DOHH2 (cell line): ENCODE results near the gene PARD6A.
A peak's percentile ranks its signal among the peaks of the same experiment; 100 is the strongest.

ENCODE experiments used
- H3F3A ChIP-seq: fragments of 200-600 bp; sonication (generic), shearing (Covaris generic); 2 replicates; pipeline ENCODE4 v1.6.0; 2016; ENCODE audit warnings: antibody characterized with exemption, mild to moderate bottlenecking; ENCODE audit not compliant: control insufficient read depth, insufficient read depth
- H3K27ac ChIP-seq: fragments of 200-600 bp; sonication (generic); 2 replicates; pipeline ENCODE4 v1.5.1; 2014; ENCODE audit warnings: low read depth, mild to moderate bottlenecking, low read length, moderate library complexity
- H3K27me3 ChIP-seq: fragments of 200-600 bp; sonication (generic); 2 replicates; pipeline ENCODE4 v1.6.1; 2014; ENCODE audit warnings: mild to moderate bottlenecking, low read length, mixed read lengths; ENCODE audit not compliant: control insufficient read depth
- H3K36me3 ChIP-seq: fragments of 200-600 bp; sonication (generic); 2 replicates; pipeline ENCODE4 v1.6.1; 2014; ENCODE audit warnings: mild to moderate bottlenecking, low read length, moderate library complexity, mixed read lengths; ENCODE audit not compliant: control insufficient read depth
- H3K4me1 ChIP-seq: fragments of 200-600 bp; sonication (generic); 2 replicates; pipeline ENCODE4 v1.6.1; 2014; ENCODE audit warnings: mild to moderate bottlenecking, low read length, mixed read lengths; ENCODE audit not compliant: control insufficient read depth
- H3K4me2 ChIP-seq: fragments of 200-600 bp; sonication (generic); 2 replicates; pipeline ENCODE4 v1.6.0; 2014; ENCODE audit warnings: mild to moderate bottlenecking, low read length, moderate library complexity
- H3K4me3 ChIP-seq: fragments of 200-600 bp; sonication (generic); 2 replicates; pipeline ENCODE4 v1.5.1; 2014; ENCODE audit warnings: mild to moderate bottlenecking, low read length, mixed read lengths
- H3K79me2 ChIP-seq: fragments of 200-600 bp; sonication (generic); 2 replicates; pipeline ENCODE4 v1.6.1; 2014; ENCODE audit warnings: mild to moderate bottlenecking, low read length, mixed read lengths; ENCODE audit not compliant: control insufficient read depth
- H3K9me2 ChIP-seq: fragments of 200-600 bp; sonication (generic); replicated peaks from 2 replicates; pipeline ENCODE4 v1.6.1; 2014; ENCODE audit warnings: mild to moderate bottlenecking, low read length, mixed read lengths; ENCODE audit not compliant: control insufficient read depth
- H3K9me3 ChIP-seq: fragments of 200-600 bp; sonication (generic); 2 replicates; pipeline ENCODE4 v1.6.1; 2014; ENCODE audit warnings: antibody characterized with exemption, low read length, mixed read lengths; ENCODE audit not compliant: control insufficient read depth, insufficient read depth
- H4K20me1 ChIP-seq: fragments of 200-600 bp; sonication (generic); 2 replicates; pipeline ENCODE4 v1.6.0; 2014; ENCODE audit warnings: low read depth, mild to moderate bottlenecking, antibody characterized with exemption, low read length, moderate library complexity; ENCODE audit not compliant: control insufficient read depth, insufficient read depth
- CTCF ChIP-seq: fragments of 200-600 bp; sonication (generic); IDR thresholded peaks from one replicate; pipeline ENCODE4 v1.5.1; 2014; ENCODE audit warnings: antibody characterized with exemption, mild to moderate bottlenecking, low read depth, low read length; ENCODE audit not compliant: poor library complexity, severe bottlenecking
- EZH2phosphoT487 ChIP-seq: fragments of 200-600 bp; sonication (generic); IDR thresholded peaks from 2 replicates; pipeline ENCODE4 v1.6.1; 2017; ENCODE audit warnings: borderline replicate concordance, mild to moderate bottlenecking, antibody characterized with exemption, low read length, moderate library complexity, mixed read lengths

PARD6A gene

GRCh38 chr16:67664258-67664657 is 3.5 kb downstream of the PARD6A start:
- Histone ChIP-seq H3K4me3 (no peak overlapping the region), H3K36me3 (peaks cover 24% of the 10 kb centered on the region), H3K9me2 (no peaks in the 10 kb centered on the region), H3K27ac (no peak overlapping the region), H3K79me2 (peaks cover 15% of the 10 kb centered on the region), H4K20me1 (peaks cover 3% of the 10 kb centered on the region; the same call in 1 of the 2 replicates), H3K27me3 (no peaks in the 10 kb centered on the region), H3K4me2 (no peak overlapping the region), H3F3A (0 out of 2 replicates have a peak, but pooled peaks cover 2% of the 10 kb centered on the region), H3K4me1 (peaks cover 46% of the 10 kb centered on the region), H3K9me3 (no peaks in the 10 kb centered on the region)
- no peak for TF ChIP-seq EZH2phosphoT487

GRCh38 chr16:67664871-67665270 is 4.1 kb downstream of the PARD6A start:
- peaks cover 9% of the 10 kb centered on the region for H3K79me2 ChIP-seq
- 0 out of 2 replicates have a peak, but pooled peaks cover 2% of the 10 kb centered on the region for H3F3A ChIP-seq
- no peaks in the 10 kb centered on the region for H3K9me2 ChIP-seq
- TF ChIP-seq CTCF (no peak), EZH2phosphoT487 (no peak)
- no peak overlapping the region for H3K27ac ChIP-seq
- no peaks in the 10 kb centered on the region for H3K27me3 ChIP-seq
- no peak overlapping the region for H3K4me2 ChIP-seq
- no peak overlapping the region for H3K4me3 ChIP-seq
- peaks cover 18% of the 10 kb centered on the region for H3K36me3 ChIP-seq
- no peaks in the 10 kb centered on the region for H3K9me3 ChIP-seq
- peaks cover 51% of the 10 kb centered on the region for H3K4me1 ChIP-seq
- H4K20me1 ChIP-seq = no peaks in the 10 kb centered on the region

- peak overlapping the region; percentile 90 for H3K4me3 ChIP-seq
- H3K79me2 ChIP-seq = peaks cover 7% of the 10 kb centered on the region
- H3K9me3 ChIP-seq = no peaks in the 10 kb centered on the region
- peaks cover 51% of the 10 kb centered on the region for H3K4me1 ChIP-seq
- H3K27ac ChIP-seq = no peak overlapping the region
- no peaks in the 10 kb centered on the region for H4K20me1 ChIP-seq
- H3K27me3 ChIP-seq = no peaks in the 10 kb centered on the region
- peak overlapping the region; percentile 99 for H3K4me2 ChIP-seq
- H3F3A ChIP-seq = 0 out of 2 replicates have a peak, but pooled peaks cover 2% of the 10 kb centered on the region
- no peaks in the 10 kb centered on the region for H3K9me2 ChIP-seq
- H3K36me3 ChIP-seq = peaks cover 14% of the 10 kb centered on the region
- TF ChIP-seq CTCF (no peak), EZH2phosphoT487 (no peak)
Measured at GRCh38 chr16:67665598-67665997, 4.8 kb downstream of the PARD6A start.

- H3K27ac ChIP-seq = no peak overlapping the region
- H3K9me2 ChIP-seq = no peaks in the 10 kb centered on the region
- H3K4me2 ChIP-seq = peak overlapping the region; percentile 99
- H3K36me3 ChIP-seq = peaks cover 14% of the 10 kb centered on the region
- 0 out of 2 replicates have a peak, but pooled peaks cover 2% of the 10 kb centered on the region for H3F3A ChIP-seq
- H3K4me1 ChIP-seq = peaks cover 50% of the 10 kb centered on the region
- peak overlapping the region; percentile 90 for H3K4me3 ChIP-seq
- no peaks in the 10 kb centered on the region for H4K20me1 ChIP-seq
- TF ChIP-seq EZH2phosphoT487 = no peak
- H3K27me3 ChIP-seq = no peaks in the 10 kb centered on the region
- H3K9me3 ChIP-seq = no peaks in the 10 kb centered on the region
- peaks cover 6% of the 10 kb centered on the region for H3K79me2 ChIP-seq
Measured at GRCh38 chr16:67666032-67666551, 5.3 kb downstream of the PARD6A start.
